ENCODE results near the gene TCF4.

DNA sequence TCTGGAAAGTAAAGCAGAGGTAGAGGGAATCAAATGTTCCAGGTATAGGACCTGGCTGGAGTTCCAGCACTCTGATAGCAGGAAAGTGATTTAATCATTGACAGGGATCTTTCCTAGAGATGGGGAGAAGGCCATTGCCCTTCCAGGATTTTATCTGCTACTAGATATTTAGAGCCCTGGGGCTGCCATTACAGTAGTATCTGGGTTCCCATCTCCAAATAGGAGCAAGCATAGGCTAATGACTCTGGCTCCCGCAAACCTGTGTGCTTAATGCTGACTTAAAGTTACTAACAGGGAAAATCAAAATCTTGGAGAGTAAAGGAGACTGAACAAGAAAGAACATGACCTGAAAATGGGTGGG, 331.1 kb downstream of the TCF4 start:
- TF ChIP-seq POLR2AphosphoS5 (IDR thresholded peaks at IDR 0.05; ENCODE audit: borderline replicate concordance, low read depth, low read length) (no peak), EZH2 (IDR thresholded peaks at IDR 0.05) (no peak)
